NCI-H510A (cell line): ENCODE data around the gene TMEM254.
"Not testable (repeated sequence)": the region's sequence is repeated elsewhere in the genome, so short reads cannot be mapped to it uniquely, and the experiment has no call there.

Experiments
- DNase-seq: peaks from one replicate; lab custom pipeline; 2025; lab: John Stamatoyannopoulos, UW

Gene TMEM254

GRCh38 chr10:80133206-80133605, 54.7 kb downstream of the TMEM254 start:
- DNase-seq: no peak

GRCh38 chr10:80133687-80134086, 55.2 kb downstream of the TMEM254 start:
- not testable (repeated sequence) for DNase-seq

- DNase-seq: no peak
Measured at GRCh38 chr10:80136134-80136571, 57.7 kb downstream of the TMEM254 start.

- DNase-seq: no peak
Measured at GRCh38 chr10:80137031-80137862, 58.8 kb downstream of the TMEM254 start.

GRCh38 chr10:80137920-80138319, 59.5 kb downstream of the TMEM254 start:
- no peak for DNase-seq

- no peak for DNase-seq
Measured at GRCh38 chr10:80139265-80139664, 60.8 kb downstream of the TMEM254 start.

GRCh38 chr10:80140251-80140650, 61.8 kb downstream of the TMEM254 start:
- no peak for DNase-seq

GRCh38 chr10:80141696-80142460, 63.4 kb downstream of the TMEM254 start:
- no peak for DNase-seq
